PC-3 (cell line): ENCODE data around the gene IL1R2.

Experiments
- CTCF ChIP-seq: fragments of 300-600 bp; sonication (generic); conservative IDR thresholded peaks from 2 replicates; pipeline ENCODE4 v1.5.1; 2017; ENCODE audit warnings: antibody characterized with exemption, low read depth, mild to moderate bottlenecking, low read length
- EZH2 ChIP-seq: fragments of 300-600 bp; sonication (generic); IDR thresholded peaks from one replicate; pipeline ENCODE4 v1.6.1; 2017; ENCODE audit warnings: antibody characterized with exemption, mild to moderate bottlenecking, low read length; ENCODE audit not compliant: unreplicated experiment

DNA sequence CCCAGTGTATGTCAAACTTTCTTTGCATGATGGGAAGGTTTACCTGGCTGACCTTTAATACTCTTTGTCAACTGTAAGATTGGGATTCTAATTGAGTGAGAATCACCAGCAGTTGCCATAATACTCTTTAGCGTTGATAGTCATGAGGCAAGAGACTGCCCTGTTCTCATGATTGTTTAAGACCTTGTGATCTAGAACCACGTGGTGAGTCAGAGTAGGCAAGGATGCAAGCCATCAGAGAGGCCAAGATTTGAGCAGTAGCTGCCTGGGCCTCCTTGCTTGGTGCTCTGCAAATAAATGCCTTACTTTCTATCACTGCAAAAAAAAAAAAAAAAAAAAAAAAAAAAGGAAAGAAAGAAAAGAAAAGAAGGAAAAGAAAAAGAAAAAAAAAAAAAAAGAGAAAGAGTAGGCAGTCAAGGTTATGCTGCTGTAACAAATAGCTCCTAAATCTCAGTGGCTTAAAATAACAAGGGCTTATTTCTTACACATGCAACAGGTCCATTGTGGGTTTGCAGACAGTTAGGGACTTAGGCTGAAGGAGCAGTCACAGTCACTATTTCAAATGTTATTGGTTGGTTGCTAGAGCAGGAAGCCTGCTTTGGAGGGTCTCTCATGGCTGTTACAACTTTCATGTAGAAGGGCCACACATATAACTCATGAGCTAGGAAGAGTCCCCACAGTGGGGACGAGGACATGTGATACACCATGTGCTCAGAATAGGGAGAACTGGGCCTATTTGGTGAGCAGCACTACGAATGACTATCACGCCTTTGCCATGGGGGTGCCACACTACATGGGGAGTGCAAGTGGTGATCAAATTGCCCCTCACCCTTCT is 21.7 kb downstream of the IL1R2 start:
- TF ChIP-seq CTCF (no peak), EZH2 (no peak)
